Esophagus muscularis mucosa (tissue), 3 donors: ENCODE measurements around the gene WDR37.

ENCODE experiments used
- CTCF ChIP-seq, 3 experiments: fragments of 200-600 bp in 2 of 3; fragments of 450-650 bp in 1 of 3; sonication (generic) in 2 of 3; IDR thresholded peaks; one replicate each; pipeline ENCODE4 v1.5.1; 2017 to 2019; ENCODE audit warnings: antibody characterized with exemption in 3 of 3, mild to moderate bottlenecking in 2 of 3, moderate library complexity in 1 of 3
- POLR2A ChIP-seq: fragments of 450-650 bp; IDR thresholded peaks from one replicate; pipeline ENCODE4 v1.6.1; 2017; ENCODE audit warnings: antibody characterized with exemption, moderate library complexity, mild to moderate bottlenecking, low read depth
- POLR2AphosphoS5 ChIP-seq, 2 donors: sonication (generic); formaldehyde crosslinking; IDR thresholded peaks; one replicate each; pipeline ENCODE4 v1.6.1; 2017; ENCODE audit warnings: antibody characterized with exemption in 2 of 2

- TF ChIP-seq POLR2AphosphoS5 (IDR thresholded peaks at IDR 0.05) (no peak), CTCF (IDR thresholded peaks at IDR 0.05) (no peak), POLR2A (no peak)
Observed at GRCh38 chr10:1029838-1030237, 26.3 kb upstream of the WDR37 start.
